BE2C (cell line): ENCODE measurements around the gene HSD17B4.
"Not testable (repeated sequence)": the region's sequence is repeated elsewhere in the genome, so short reads cannot be mapped to it uniquely, and the experiment has no call there.

Experiments
- DNase-seq: peaks from one replicate; pipeline ENCODE4 v3.0.0-alpha.2; 2020
- H3K27me3 ChIP-seq: fragments of 250-450 bp; sonication (Bioruptor Pico); 2 replicates; pipeline ENCODE4 v1.5.1; 2020; ENCODE audit warnings: mild to moderate bottlenecking
- H3K36me3 ChIP-seq: fragments of 250-450 bp; sonication (Bioruptor Pico); 2 replicates; pipeline ENCODE4 v1.5.1; 2020; ENCODE audit warnings: mild to moderate bottlenecking
- H3K4me1 ChIP-seq: fragments of 250-450 bp; sonication (Bioruptor Pico); 2 replicates; pipeline ENCODE4 v1.5.1; 2020
- H3K4me3 ChIP-seq: 2 replicates; pipeline ENCODE4 v1.5.1; 2011; ENCODE audit warnings: low read depth, low read length
- H3K9me3 ChIP-seq: fragments of 250-450 bp; sonication (Bioruptor Pico); 2 replicates; pipeline ENCODE4 v1.5.1; 2020
- CTCF ChIP-seq: IDR thresholded peaks from 2 replicates; pipeline ENCODE4 v1.5.1; 2012; ENCODE audit warnings: mild to moderate bottlenecking, low read depth, low read length

The HSD17B4 gene

DNA sequence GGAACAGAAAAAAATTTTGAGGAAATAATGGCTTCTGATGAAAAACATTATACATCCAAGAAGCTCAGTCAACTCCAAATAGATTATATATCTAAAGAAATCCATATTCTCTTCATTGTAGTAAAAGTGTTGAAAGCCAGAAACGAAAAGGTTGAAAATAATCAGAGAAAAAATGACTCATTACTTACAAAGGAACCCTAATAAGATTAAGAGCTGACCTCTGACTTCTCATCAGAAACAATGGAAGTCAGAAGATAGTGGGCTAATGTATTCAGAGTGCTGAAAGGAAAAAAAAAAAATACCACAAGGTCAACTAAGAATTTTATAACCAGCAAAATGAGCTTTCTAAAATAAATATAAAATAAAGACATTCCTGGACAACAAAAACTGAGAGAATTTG is 60.0 kb downstream of the HSD17B4 start:
- H3K27me3 ChIP-seq, result no peaks in the 10 kb centered on the region
- H3K4me1 ChIP-seq, result no peaks in the 10 kb centered on the region
- TF ChIP-seq CTCF, result no peak
- H3K9me3 ChIP-seq, result no peaks in the 10 kb centered on the region
- DNase-seq, result no peak
- H3K4me3 ChIP-seq, result no peak overlapping the region
- peaks cover 3% of the 10 kb centered on the region; the same call in 1 of the 2 replicates for H3K36me3 ChIP-seq

DNA sequence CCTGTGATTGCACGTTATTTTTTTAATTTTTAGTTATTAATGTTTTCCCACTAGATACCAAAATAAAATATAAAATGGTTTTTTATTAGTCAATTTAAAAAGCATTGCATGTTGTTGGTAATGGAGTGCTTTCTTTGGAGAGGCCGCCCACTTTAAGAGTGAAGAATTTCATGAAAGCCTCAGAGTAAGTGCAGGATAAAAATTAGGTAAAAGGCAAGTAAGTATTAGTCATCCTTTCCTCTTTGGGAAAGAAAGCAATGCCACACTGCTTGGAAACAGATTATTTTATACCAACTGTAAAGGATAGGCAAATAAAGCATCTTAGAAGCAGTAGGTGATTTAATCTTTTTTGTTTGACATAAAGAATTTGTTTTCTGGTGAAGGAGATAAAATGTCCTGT is 62.9 kb downstream of the HSD17B4 start:
- TF ChIP-seq CTCF, result no peak
- Histone ChIP-seq H3K27me3 (no peaks in the 10 kb centered on the region), H3K9me3 (no peaks in the 10 kb centered on the region), H3K4me1 (no peaks in the 10 kb centered on the region), H3K4me3 (no peak overlapping the region), H3K36me3 (peaks cover 3% of the 10 kb centered on the region; the same call in 1 of the 2 replicates)
- DNase-seq, result no peak

- not testable (repeated sequence) for H3K9me3 ChIP-seq, H3K4me1 ChIP-seq, H3K27me3 ChIP-seq, H3K4me3 ChIP-seq, DNase-seq, H3K36me3 ChIP-seq
These were observed 64.8 kb downstream of the HSD17B4 start for GRCh38 chr5:119517115-119517514.

GRCh38 chr5:119521232-119521631 is 68.9 kb downstream of the HSD17B4 start:
- peaks cover 3% of the 10 kb centered on the region for H3K36me3 ChIP-seq
- no peak for TF ChIP-seq CTCF
- H3K27me3 ChIP-seq, result no peaks in the 10 kb centered on the region
- no peak for DNase-seq
- no peak overlapping the region for H3K4me3 ChIP-seq
- H3K4me1 ChIP-seq, result no peaks in the 10 kb centered on the region; the same call in 1 of the 2 replicates
- H3K9me3 ChIP-seq, result no peaks in the 10 kb centered on the region

- Histone ChIP-seq H3K36me3 (peaks cover 3% of the 10 kb centered on the region), H3K4me3 (no peak overlapping the region), H3K9me3 (no peaks in the 10 kb centered on the region), H3K4me1 (no peaks in the 10 kb centered on the region; the same call in 1 of the 2 replicates), H3K27me3 (no peaks in the 10 kb centered on the region)
- DNase-seq, result no peak
- TF ChIP-seq CTCF, result no peak
These were observed 70.5 kb downstream of the HSD17B4 start for GRCh38 chr5:119522841-119523240.

GRCh38 chr5:119524485-119524884 is 72.2 kb downstream of the HSD17B4 start:
- Histone ChIP-seq H3K4me3 (no peak overlapping the region), H3K27me3 (no peaks in the 10 kb centered on the region), H3K36me3 (peaks cover 3% of the 10 kb centered on the region; the same call in 1 of the 2 replicates), H3K4me1 (no peaks in the 10 kb centered on the region; the same call in 1 of the 2 replicates), H3K9me3 (no peaks in the 10 kb centered on the region)
- DNase-seq, result no peak
- no peak for TF ChIP-seq CTCF

DNA sequence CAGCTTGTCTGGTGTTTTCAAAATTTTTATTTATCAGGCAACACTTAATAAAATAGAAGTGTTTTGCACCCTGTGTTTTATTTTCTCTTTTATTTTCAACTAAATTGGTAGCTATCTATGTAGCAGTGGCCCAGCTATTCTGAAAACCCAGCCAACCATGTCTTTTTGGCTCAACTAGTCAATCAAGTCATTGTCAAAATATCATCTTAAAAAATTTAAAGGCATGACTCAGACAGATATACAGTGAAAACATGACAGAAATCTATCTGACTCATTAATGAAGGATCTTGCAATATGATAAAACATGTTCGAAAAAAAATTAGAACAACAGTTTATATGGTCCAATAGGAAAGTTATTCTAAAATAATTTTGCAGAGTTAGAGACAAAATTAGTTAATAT is 75.1 kb downstream of the HSD17B4 start:
- no peaks in the 10 kb centered on the region for H3K27me3 ChIP-seq
- DNase-seq, result no peak
- H3K4me1 ChIP-seq, result no peaks in the 10 kb centered on the region; the same call in 1 of the 2 replicates
- no peaks in the 10 kb centered on the region for H3K9me3 ChIP-seq
- no peak for TF ChIP-seq CTCF
- H3K4me3 ChIP-seq, result no peak overlapping the region
- peaks cover 6% of the 10 kb centered on the region for H3K36me3 ChIP-seq
